GM12878 (cell line): ENCODE measurements around the gene RNF112. TPM values are rescaled to one million over a fixed set of nuclear protein-coding genes. Genes with fewer than 3 reads are reported as not detected.

Experiments used
- BHLHE40 ChIP-seq, 2 experiments: fragments of 450-650 bp in 1 of 2; IDR thresholded peaks; 2 replicates each; pipeline ENCODE4 v1.6.1; 2011 to 2017; ENCODE audit warnings: low read depth in 2 of 2, borderline replicate concordance in 1 of 2, improper control_type of control experiment in 1 of 2, low read length in 1 of 2, mild to moderate bottlenecking in 1 of 2
- BMI1 ChIP-seq: fragments of 450-650 bp; IDR thresholded peaks from 2 replicates; pipeline ENCODE4 v1.6.1; 2016; ENCODE audit warnings: mild to moderate bottlenecking, moderate library complexity, borderline replicate concordance
- CREM ChIP-seq: IDR thresholded peaks from 2 replicates; pipeline ENCODE4 v1.6.1; 2014; ENCODE audit warnings: antibody characterized with exemption, low read depth
- E4F1 ChIP-seq: fragments of 450-650 bp; IDR thresholded peaks from 2 replicates; pipeline ENCODE4 v1.6.1; 2018; ENCODE audit warnings: borderline replicate concordance, mild to moderate bottlenecking; ENCODE audit not compliant: partially characterized antibody
- GATAD2B ChIP-seq: fragments of 450-650 bp; conservative IDR thresholded peaks from 2 replicates; pipeline ENCODE4 v1.6.1; 2017; ENCODE audit warnings: low read depth, mild to moderate bottlenecking, moderate library complexity
- HCFC1 ChIP-seq: fragments of 150-350 bp; IDR thresholded peaks from 2 replicates; pipeline ENCODE4 v1.6.1; 2014; ENCODE audit warnings: low read length
- IKZF1 ChIP-seq: fragments of 450-650 bp; conservative IDR thresholded peaks from 2 replicates; pipeline ENCODE4 v1.6.1; 2017; ENCODE audit warnings: antibody characterized with exemption, mild to moderate bottlenecking
- MAX ChIP-seq: IDR thresholded peaks from 2 replicates; pipeline ENCODE4 v1.6.1; 2012; ENCODE audit warnings: low read depth, low read length, improper control_type of control experiment
- MEF2B ChIP-seq: fragments of 450-650 bp; IDR thresholded peaks from 2 replicates; pipeline ENCODE4 v1.6.1; 2018; ENCODE audit warnings: mild to moderate bottlenecking, moderate library complexity; ENCODE audit not compliant: partially characterized antibody, poor library complexity, severe bottlenecking
- MYB ChIP-seq: fragments of 150-350 bp; IDR thresholded peaks from 2 replicates; pipeline ENCODE4 v1.6.1; 2014; ENCODE audit warnings: mild to moderate bottlenecking, low read depth, low read length, borderline replicate concordance
- NR2F1 ChIP-seq: fragments of 450-650 bp; conservative IDR thresholded peaks from 2 replicates; pipeline ENCODE4 v1.6.1; 2017; ENCODE audit warnings: mild to moderate bottlenecking
- PBX3 ChIP-seq: IDR thresholded peaks from 2 replicates; pipeline ENCODE4 v1.6.1; 2011; ENCODE audit warnings: mild to moderate bottlenecking, low read depth, low read length, moderate library complexity; ENCODE audit not compliant: insufficient replicate concordance
- RAD21 ChIP-seq: IDR thresholded peaks from 2 replicates; pipeline ENCODE4 v1.6.1; 2011; ENCODE audit warnings: mild to moderate bottlenecking, low read depth, low read length, moderate library complexity; ENCODE audit not compliant: insufficient read depth
- RBBP5 ChIP-seq: fragments of 200-600 bp; sonication (generic); conservative IDR thresholded peaks from 2 replicates; pipeline ENCODE4 v1.6.1; 2016
- RCOR1 ChIP-seq: conservative IDR thresholded peaks from 2 replicates; pipeline ENCODE4 v1.6.1; 2012; ENCODE audit warnings: low read depth, low read length, improper control_type of control experiment
- SMARCA5 ChIP-seq: fragments of 450-650 bp; IDR thresholded peaks from 2 replicates; pipeline ENCODE4 v1.6.1; 2017; ENCODE audit warnings: mild to moderate bottlenecking
- SMC3 ChIP-seq: IDR thresholded peaks from 2 replicates; pipeline ENCODE4 v1.6.1; 2011; ENCODE audit warnings: low read length, improper control_type of control experiment, borderline replicate concordance
- STAT3 ChIP-seq: IDR thresholded peaks from 2 replicates; pipeline ENCODE4 v1.6.1; 2011; ENCODE audit warnings: low read depth, low read length, improper control_type of control experiment
- TCF12 ChIP-seq: IDR thresholded peaks from 2 replicates; pipeline ENCODE4 v1.6.1; 2011; ENCODE audit warnings: low read depth, mild to moderate bottlenecking, low read length
- polyA plus RNA-seq, 11 experiments: library from polyadenylated mRNA; depleted of rRNA in 4 of 11; unstranded in 6 of 11; stranded (reverse) in 5 of 11; fragments of >200 nt; fragmentation: Nextera tagmentation in 4 of 11; fragmentation: Illumina TruSeq in 1 of 11; extraction: Ambion mirVana in 4 of 11; extraction: Trizol in 1 of 11; gene quantifications; 1 replicate in 1 of 11; 2 replicates in 10 of 11; pipeline versions ENCODE4 v1.2.1 to v1.2.3, GENCODE V29; 2011 to 2016; ENCODE audit warnings: inconsistent platforms in 2 of 11, missing spikeins in 2 of 11, low read depth in 1 of 11
- total RNA-seq, 4 experiments: library from RNA; depleted of rRNA in 3 of 4; stranded (reverse); fragments of >200 nt in 3 of 4; fragmentation: Illumina TruSeq in 1 of 4; extraction: Trizol in 1 of 4; gene quantifications; 2 replicates each; pipeline versions ENCODE4 v1.2.1 to v1.2.3, GENCODE V29; 2013 to 2021
- TF ChIP-seq, protein P1 (sequence below), 3 experiments: IDR thresholded peaks in 2 of 3; conservative IDR thresholded peaks in 1 of 3; 2 replicates each; pipeline ENCODE4 v1.5.1; 2011; ENCODE audit warnings: low read depth in 3 of 3, low read length in 3 of 3, mild to moderate bottlenecking in 3 of 3, control low read depth in 2 of 3, moderate library complexity in 2 of 3, inconsistent platforms in 1 of 3, mixed read lengths in 1 of 3; ENCODE audit not compliant: control insufficient read depth in 2 of 3, insufficient read depth in 1 of 3; ENCODE audit errors: extremely low read depth in 1 of 3
- TF ChIP-seq, protein P2 (sequence below): fragments of 450-650 bp; conservative IDR thresholded peaks from 2 replicates; pipeline ENCODE4 v1.6.1; 2017; ENCODE audit warnings: mild to moderate bottlenecking, moderate library complexity

The RNF112 gene
- total and polyA plus RNA-seq, 10 of the 15 experiments (the other 5 are each of a cell fraction or from before 2014, with no cell fraction given) = not detected

DNA sequence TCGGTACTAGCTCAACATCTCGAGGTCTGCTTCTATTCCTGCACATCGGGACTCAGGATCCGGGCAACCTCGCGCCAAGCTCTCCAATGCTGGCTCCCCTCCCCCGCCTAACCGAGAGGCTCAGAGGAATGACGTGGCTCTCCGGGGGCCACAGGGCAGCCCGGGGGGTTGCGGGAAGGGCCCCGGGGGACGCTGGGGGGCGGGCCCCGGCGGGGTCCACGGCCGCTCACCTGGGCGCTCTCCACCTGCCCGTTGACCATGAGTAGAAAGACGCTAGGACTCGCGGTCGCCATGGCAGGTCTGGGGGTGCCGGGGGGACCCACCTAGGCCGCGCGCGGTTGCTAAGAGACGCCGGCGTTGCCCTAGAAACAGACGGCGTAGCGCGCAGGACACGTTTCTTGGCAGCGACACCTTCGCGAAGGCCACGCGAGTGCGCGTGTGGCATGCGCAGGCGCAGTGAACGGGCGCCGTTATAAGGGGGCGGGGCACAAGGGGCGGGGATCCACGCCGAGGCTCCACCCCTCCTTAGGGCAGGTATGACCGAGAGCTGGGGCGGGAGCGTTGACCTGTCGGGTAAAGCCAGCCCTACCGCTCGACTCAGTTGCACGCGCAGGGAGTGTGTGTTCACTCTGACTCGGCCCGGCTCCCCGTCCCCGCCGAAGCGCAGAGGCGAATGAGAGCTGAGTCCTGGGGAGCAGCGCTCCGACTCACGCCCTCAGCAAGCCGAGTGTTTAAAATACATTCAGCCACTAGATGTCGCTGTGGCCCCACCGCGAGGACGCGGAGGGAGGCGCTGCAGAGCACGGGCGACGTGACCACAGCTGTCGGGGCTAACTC lies 48.5 kb upstream of the RNF112 start, which contains the start of gene B9D1 (continued):
- 0 out of 2 replicates have a peak, but pooled peaks have one; percentile 54 for TF ChIP-seq TCF12
- 0 out of 2 replicates have a peak, but pooled peaks have one; percentile 4 for TF ChIP-seq MYB
- TF ChIP-seq, protein P1, sequence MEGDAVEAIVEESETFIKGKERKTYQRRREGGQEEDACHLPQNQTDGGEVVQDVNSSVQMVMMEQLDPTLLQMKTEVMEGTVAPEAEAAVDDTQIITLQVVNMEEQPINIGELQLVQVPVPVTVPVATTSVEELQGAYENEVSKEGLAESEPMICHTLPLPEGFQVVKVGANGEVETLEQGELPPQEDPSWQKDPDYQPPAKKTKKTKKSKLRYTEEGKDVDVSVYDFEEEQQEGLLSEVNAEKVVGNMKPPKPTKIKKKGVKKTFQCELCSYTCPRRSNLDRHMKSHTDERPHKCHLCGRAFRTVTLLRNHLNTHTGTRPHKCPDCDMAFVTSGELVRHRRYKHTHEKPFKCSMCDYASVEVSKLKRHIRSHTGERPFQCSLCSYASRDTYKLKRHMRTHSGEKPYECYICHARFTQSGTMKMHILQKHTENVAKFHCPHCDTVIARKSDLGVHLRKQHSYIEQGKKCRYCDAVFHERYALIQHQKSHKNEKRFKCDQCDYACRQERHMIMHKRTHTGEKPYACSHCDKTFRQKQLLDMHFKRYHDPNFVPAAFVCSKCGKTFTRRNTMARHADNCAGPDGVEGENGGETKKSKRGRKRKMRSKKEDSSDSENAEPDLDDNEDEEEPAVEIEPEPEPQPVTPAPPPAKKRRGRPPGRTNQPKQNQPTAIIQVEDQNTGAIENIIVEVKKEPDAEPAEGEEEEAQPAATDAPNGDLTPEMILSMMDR (IDR thresholded peaks at IDR 0.05 in 2 of 3, conservative IDR thresholded peaks at IDR 0.05 in 1 of 3; ENCODE audit: control insufficient read depth in 2 of 3, extremely low read depth in 1 of 3, insufficient read depth in 1 of 3, low read depth in 3 of 3, low read length in 3 of 3) = peak; percentile 91 to 99 (median 92)
- TF ChIP-seq PBX3 = no peak
- TF ChIP-seq CREM = peak; percentile 71; the same call in 1 of the 2 replicates
- no peak for TF ChIP-seq RBBP5
- TF ChIP-seq SMARCA5 = peak; percentile 89
- 0 out of 2 replicates have a peak, but pooled peaks have one; percentile 10 for TF ChIP-seq NR2F1
- no peak for TF ChIP-seq E4F1
- TF ChIP-seq, protein P2, sequence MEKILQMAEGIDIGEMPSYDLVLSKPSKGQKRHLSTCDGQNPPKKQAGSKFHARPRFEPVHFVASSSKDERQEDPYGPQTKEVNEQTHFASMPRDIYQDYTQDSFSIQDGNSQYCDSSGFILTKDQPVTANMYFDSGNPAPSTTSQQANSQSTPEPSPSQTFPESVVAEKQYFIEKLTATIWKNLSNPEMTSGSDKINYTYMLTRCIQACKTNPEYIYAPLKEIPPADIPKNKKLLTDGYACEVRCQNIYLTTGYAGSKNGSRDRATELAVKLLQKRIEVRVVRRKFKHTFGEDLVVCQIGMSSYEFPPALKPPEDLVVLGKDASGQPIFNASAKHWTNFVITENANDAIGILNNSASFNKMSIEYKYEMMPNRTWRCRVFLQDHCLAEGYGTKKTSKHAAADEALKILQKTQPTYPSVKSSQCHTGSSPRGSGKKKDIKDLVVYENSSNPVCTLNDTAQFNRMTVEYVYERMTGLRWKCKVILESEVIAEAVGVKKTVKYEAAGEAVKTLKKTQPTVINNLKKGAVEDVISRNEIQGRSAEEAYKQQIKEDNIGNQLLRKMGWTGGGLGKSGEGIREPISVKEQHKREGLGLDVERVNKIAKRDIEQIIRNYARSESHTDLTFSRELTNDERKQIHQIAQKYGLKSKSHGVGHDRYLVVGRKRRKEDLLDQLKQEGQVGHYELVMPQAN = peak; percentile 34; the same call in 1 of the 2 replicates
- TF ChIP-seq STAT3 = no peak
- TF ChIP-seq BMI1 = peak; percentile 95
- TF ChIP-seq RCOR1 = no peak
- peak; percentile 56 for TF ChIP-seq HCFC1
- TF ChIP-seq MAX = peak; percentile 70; the same call in 1 of the 2 replicates
- peak; percentile 93 for TF ChIP-seq RAD21
- peak; percentile 77 to 83 for TF ChIP-seq BHLHE40 (IDR thresholded peaks at IDR 0.05; ENCODE audit: borderline replicate concordance in 1 of 2, low read depth in 2 of 2, low read length in 1 of 2)
- peak; percentile 86 for TF ChIP-seq SMC3
- TF ChIP-seq IKZF1 = peak; percentile 58; the same call in 1 of the 2 replicates
- TF ChIP-seq GATAD2B = peak; percentile 57; the same call in 1 of the 2 replicates
- peak; percentile 82 for TF ChIP-seq MEF2B
